Sigmoid colon (tissue), 7 donors: ENCODE measurements around the gene PSMG3. TPM values are rescaled to one million over a fixed set of nuclear protein-coding genes. Genes with fewer than 3 reads are reported as not detected.

ENCODE experiments used
- DNase-seq: peaks from one replicate; pipeline ENCODE4 v3.0.0-alpha.2; 2019
- H3K27ac ChIP-seq, 4 donors: fragments of 200-600 bp; sonication (generic); one replicate each; pipeline ENCODE4 v1.5.1; 2016 to 2019; ENCODE audit warnings: mild to moderate bottlenecking in 1 of 4
- H3K27me3 ChIP-seq, 3 donors: fragments of 200-600 bp; sonication (generic); one replicate each; pipeline ENCODE4 v1.5.1; 2019; ENCODE audit warnings: mild to moderate bottlenecking in 1 of 3
- H3K36me3 ChIP-seq, 4 donors: fragments of 200-600 bp; sonication (generic); one replicate each; pipeline ENCODE4 v1.5.1; 2016 to 2019
- H3K4me1 ChIP-seq, 4 donors: fragments of 200-600 bp; sonication (generic); one replicate each; pipeline ENCODE4 v1.5.1; 2017 to 2019
- H3K4me3 ChIP-seq, 4 donors: fragments of 200-600 bp; sonication (generic); one replicate each; pipeline ENCODE4 v1.5.1; 2017 to 2019; ENCODE audit warnings: mild to moderate bottlenecking in 2 of 4, moderate library complexity in 1 of 4
- H3K9me3 ChIP-seq, 4 donors: fragments of 200-600 bp in 3 of 4; sonication (generic) in 3 of 4; one replicate each; pipeline versions ENCODE4 v1.5.1 to v1.6.1; 2013 to 2019
- EP300 ChIP-seq, 4 donors: sonication (generic); formaldehyde crosslinking; IDR thresholded peaks; one replicate each; pipeline ENCODE4 v1.6.1; 2017; ENCODE audit warnings: antibody characterized with exemption in 4 of 4
- POLR2A ChIP-seq, 2 donors: fragments of 450-650 bp; IDR thresholded peaks; one replicate each; pipeline ENCODE4 v1.6.1; 2016; ENCODE audit warnings: antibody characterized with exemption in 2 of 2, mild to moderate bottlenecking in 2 of 2, moderate library complexity in 2 of 2
- POLR2AphosphoS5 ChIP-seq, 4 donors: sonication (generic); formaldehyde crosslinking; IDR thresholded peaks; one replicate each; pipeline ENCODE4 v1.6.1; 2017; ENCODE audit warnings: antibody characterized with exemption in 4 of 4
- WGBS, 2 donors: extraction: QIAGEN DNeasy Blood & Tissue Kit; methylation state at CpG; one replicate each; pipeline ENCODE4 v1.1.7; 2013; 5-methylcytosine and 5-hydroxymethylcytosine counted together
- intact Hi-C: fragments of 100-400 bp; cut with DNase I; formaldehyde crosslinking; loops from one replicate; pipeline ENCODE4 v1.15.1; 2023
- polyA plus RNA-seq, 3 donors: library from polyadenylated mRNA; stranded (reverse); fragments of 200-250 nt; gene quantifications; one replicate each; pipeline ENCODE4 v1.2.3, GENCODE V29; 2013
- total RNA-seq, 4 donors: library from RNA; depleted of rRNA; stranded (reverse); fragments of >200 nt; gene quantifications; one replicate each; pipeline ENCODE4 v1.1.0, GENCODE V29; 2016
- TF ChIP-seq, protein P1 (sequence below), 4 experiments: fragments of 450-650 bp in 3 of 4; fragments of 200-600 bp in 1 of 4; IDR thresholded peaks; one replicate each; pipeline ENCODE4 v1.5.1; 2016 to 2019; ENCODE audit warnings: antibody characterized with exemption in 4 of 4, mild to moderate bottlenecking in 3 of 4, moderate library complexity in 2 of 4
- donor health status: healthy with polysubstance abuse.
- donor health status: Bipolar disorder and iron deficiency.
- donor health status: healthy.

PSMG3 gene
- total and polyA plus RNA-seq, 7 donors: 23.3 to 68.0 (median 50.5) TPM

DNA sequence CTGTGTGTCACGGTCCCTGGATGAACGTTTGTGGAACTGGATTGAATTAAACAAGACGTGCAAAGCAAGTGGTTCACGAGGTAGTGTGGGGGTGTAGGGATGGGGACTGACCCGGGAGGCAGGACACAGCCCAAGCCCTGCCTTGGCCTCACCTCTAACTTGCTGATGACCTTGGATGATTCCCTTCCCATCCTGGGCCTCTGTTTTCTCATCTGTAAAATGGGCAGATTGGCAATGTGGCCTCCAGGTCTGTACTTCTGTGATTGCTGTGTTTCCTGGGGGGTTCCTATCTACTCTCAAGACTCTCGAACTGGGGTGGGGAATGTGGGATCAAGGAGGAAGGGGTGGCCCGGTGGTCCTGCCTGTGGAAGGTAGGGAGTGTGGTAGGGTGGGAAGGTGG, 6.0 kb upstream of the PSMG3 start:
- H3K4me3 ChIP-seq: no peak overlapping the region
- H3K36me3 ChIP-seq: no peaks in the 10 kb centered on the region
- no peaks in the 10 kb centered on the region for H3K9me3 ChIP-seq
- WGBS, 2 donors: 84 to 90% methylated on average over 7 of the region's 7 CpGs
- H3K27me3 ChIP-seq: no peaks in the 10 kb centered on the region
- DNase-seq: no peak
- peaks cover 0 to 20% (median 16%) of the 10 kb centered on the region in 4 donors for H3K4me1 ChIP-seq
- intact Hi-C loops: no loop called here
- no peak overlapping the region for H3K27ac ChIP-seq
- TF ChIP-seq, protein P1, sequence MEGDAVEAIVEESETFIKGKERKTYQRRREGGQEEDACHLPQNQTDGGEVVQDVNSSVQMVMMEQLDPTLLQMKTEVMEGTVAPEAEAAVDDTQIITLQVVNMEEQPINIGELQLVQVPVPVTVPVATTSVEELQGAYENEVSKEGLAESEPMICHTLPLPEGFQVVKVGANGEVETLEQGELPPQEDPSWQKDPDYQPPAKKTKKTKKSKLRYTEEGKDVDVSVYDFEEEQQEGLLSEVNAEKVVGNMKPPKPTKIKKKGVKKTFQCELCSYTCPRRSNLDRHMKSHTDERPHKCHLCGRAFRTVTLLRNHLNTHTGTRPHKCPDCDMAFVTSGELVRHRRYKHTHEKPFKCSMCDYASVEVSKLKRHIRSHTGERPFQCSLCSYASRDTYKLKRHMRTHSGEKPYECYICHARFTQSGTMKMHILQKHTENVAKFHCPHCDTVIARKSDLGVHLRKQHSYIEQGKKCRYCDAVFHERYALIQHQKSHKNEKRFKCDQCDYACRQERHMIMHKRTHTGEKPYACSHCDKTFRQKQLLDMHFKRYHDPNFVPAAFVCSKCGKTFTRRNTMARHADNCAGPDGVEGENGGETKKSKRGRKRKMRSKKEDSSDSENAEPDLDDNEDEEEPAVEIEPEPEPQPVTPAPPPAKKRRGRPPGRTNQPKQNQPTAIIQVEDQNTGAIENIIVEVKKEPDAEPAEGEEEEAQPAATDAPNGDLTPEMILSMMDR (IDR thresholded peaks at IDR 0.05): no peak
- TF ChIP-seq POLR2A (IDR thresholded peaks at IDR 0.05): no peak

DNA sequence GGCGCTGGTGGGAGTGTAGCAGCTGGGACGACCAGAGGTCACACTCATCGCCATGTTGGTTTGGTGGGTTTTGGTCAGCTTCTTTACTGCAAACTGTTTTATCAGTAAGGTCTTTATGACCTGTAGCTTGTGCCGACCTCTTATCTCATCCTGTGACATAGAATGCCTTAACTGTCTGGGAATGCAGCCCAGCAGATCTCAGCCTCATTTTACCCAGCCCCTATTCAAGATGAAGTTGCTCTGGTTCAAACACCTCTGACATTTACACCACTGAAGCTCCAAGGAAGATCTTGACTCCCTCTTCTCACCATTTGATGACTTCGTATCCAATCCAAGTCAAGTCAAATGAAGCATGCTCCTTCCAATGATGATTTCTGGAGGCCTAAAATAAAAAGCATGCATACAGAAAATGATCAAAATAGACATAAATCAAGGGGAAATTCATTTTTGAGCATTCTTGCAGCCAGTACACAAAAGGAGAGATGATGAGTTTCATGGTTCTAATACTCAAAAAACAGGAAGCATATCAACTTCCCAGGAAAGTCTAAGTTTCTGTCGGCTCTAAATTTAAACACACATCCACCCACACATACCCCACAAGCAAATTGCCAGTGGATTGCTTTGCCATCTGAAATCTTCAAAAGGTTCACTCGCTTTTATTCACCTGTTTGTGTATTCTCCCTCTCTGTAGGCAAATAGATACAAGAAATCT, 2.4 kb upstream of the PSMG3 start:
- peak overlapping the region in 1 of 4 donors; percentile 95 for H3K27ac ChIP-seq

DNA sequence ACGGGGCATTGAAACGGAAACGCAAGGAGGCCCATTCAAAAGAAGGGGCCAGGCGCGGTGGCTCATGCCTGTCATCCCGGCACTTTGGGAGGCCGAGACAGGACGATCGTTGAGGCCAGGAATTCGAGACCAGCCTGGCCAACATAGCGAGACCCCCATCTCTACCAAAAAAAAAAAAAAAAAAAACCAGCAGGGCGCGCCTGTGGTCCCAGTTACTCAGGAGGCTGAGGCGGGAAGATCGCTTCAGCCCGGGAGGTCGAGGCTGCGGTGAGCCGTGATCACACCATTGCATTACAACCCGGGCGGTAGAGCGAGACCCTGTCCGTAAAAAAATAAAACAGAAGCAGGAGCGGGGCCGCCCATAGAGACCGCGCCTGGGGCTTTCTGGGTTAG, 396 bp downstream of the PSMG3 start:
- no peak for DNase-seq
- TF ChIP-seq, protein P1 (IDR thresholded peaks at IDR 0.05): no peak
- peaks cover 0 to 31% (median 0%) of the 10 kb centered on the region in 4 donors for H3K36me3 ChIP-seq
- no peaks in the 10 kb centered on the region for H3K27me3 ChIP-seq
- H3K4me1 ChIP-seq: peaks cover 0 to 37% (median 29%) of the 10 kb centered on the region in 4 donors
- intact Hi-C loops: loop anchor here (1.0 kb wide), 1 partner anchor 39 kb away; the partner anchor contains the start of gene MAFK
- peak overlapping the region; percentile 65 to 91 (median 78) for H3K4me3 ChIP-seq
- H3K27ac ChIP-seq: peak overlapping the region; percentile 90 to 95 (median 92)
- H3K9me3 ChIP-seq: no peaks in the 10 kb centered on the region
- WGBS, 2 donors: 13 to 22% methylated on average over 27 of the region's 27 CpGs

More for the DNA sequence above, 2.4 kb upstream of the PSMG3 start:
- peaks cover 0 to 37% (median 29%) of the 10 kb centered on the region in 4 donors for H3K4me1 ChIP-seq
- no peaks in the 10 kb centered on the region for H3K27me3 ChIP-seq
- peaks cover 0 to 8% (median 0%) of the 10 kb centered on the region in 4 donors for H3K36me3 ChIP-seq
- TF ChIP-seq POLR2A (IDR thresholded peaks at IDR 0.05) (no peak), EP300 (IDR thresholded peaks at IDR 0.05) (no peak), POLR2AphosphoS5 (IDR thresholded peaks at IDR 0.05) (no peak)
- TF ChIP-seq, protein P1 (IDR thresholded peaks at IDR 0.05): no peak
- intact Hi-C loops: loop anchor here (5.0 kb wide), 1 partner anchor 780 kb away; the partner anchor contains the start of gene EIF3B
- DNase-seq: no peak
- H3K4me3 ChIP-seq: no peak overlapping the region
- 78 to 83% methylated on average over 7 of the region's 7 CpGs for whole genome bisulfite sequencing, 2 donors
- no peaks in the 10 kb centered on the region for H3K9me3 ChIP-seq

DNA sequence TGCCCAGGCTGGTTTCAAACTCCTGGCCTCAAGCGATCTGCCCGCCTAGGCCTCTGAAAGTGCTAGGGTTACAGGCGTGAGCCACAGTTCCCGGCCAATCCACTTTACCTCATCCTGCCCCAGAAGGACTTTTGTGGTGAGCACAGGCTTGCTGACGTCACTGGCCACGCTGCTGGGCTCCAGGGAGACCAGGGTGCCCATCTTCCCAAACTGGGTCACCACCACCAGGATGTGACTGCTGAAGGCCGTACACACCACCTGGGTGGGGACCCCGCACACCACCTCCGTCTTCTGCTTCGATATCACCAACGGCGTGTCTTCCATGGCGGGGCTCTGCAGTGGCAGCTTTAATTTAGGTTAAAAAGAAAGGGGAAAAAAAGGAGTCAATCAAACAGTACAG, 816 bp downstream of the PSMG3 start:
- Histone ChIP-seq H3K4me3 (peak overlapping the region; percentile 65 to 91 (median 78)), H3K27ac (peak overlapping the region in 3 of 4 donors; percentile 90 to 95 (median 91)), H3K36me3 (peaks cover 0 to 31% (median 0%) of the 10 kb centered on the region in 4 donors), H3K9me3 (no peaks in the 10 kb centered on the region), H3K27me3 (no peaks in the 10 kb centered on the region), H3K4me1 (peaks cover 0 to 37% (median 29%) of the 10 kb centered on the region in 4 donors)
- DNase-seq: no peak
- 58 to 77% methylated on average over 13 of the region's 13 CpGs for WGBS, 2 donors
- intact Hi-C loops: loop anchor here (1.0 kb wide), 1 partner anchor 39 kb away; the partner anchor contains the start of gene MAFK
- TF ChIP-seq EP300 (IDR thresholded peaks at IDR 0.05) (no peak), POLR2AphosphoS5 (IDR thresholded peaks at IDR 0.05) (no peak), POLR2A (IDR thresholded peaks at IDR 0.05) (no peak)
- TF ChIP-seq, protein P1 (IDR thresholded peaks at IDR 0.05): no peak
